SIG-M5 treated with dmso at 0.1 percent for 504 hours (cell line): ENCODE measurements around the gene LHPP.

Experiments used
- DNase-seq: peaks from one replicate; lab custom pipeline; 2025; ENCODE audit not compliant: unreplicated experiment; lab: John Stamatoyannopoulos, UW

The LHPP gene

GRCh38 chr10:124469956-124470484 is 8.4 kb downstream of the LHPP start:
- no peak for DNase-seq

DNA sequence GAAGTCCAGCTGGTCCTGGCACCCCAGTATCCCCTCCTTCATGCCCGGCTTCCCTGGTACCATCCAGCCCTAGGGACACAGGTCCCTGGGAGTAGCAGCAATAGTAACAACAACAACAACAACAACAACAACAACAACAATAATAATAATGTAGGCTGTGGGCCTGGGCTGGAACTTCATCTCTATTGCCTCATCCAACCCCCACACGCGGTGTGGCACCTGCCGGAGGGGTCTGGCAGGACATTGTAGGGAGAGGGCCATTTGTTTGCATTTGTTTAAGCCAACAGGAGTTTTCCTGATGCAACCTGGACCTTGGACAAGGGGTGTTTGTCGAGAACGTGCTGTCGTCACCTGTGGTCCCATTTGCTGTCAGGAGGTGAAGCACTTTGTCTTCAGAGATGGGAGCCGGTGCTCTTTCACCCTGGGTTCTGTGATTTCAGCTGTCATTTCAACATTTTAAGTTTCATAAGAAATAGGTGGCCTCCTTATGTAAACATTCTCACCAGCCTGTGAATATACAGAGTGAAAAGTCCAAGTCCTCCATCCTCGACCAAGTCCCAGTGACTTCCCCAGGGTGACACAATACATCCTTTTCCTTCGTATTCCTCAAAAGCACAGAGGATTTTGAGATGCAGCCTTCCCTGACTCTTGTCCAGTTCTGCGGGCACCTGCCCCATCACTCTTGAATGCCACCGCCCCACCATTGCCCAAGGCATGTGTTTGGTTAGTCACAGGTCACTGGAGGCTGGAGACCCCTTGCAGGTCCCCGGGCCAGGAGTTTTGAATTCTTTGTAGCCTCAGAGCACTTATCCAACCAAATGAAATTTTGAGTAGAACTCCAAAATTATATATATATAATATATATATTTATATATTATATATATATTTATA is 9.2 kb downstream of the LHPP start:
- no peak for DNase-seq

DNA sequence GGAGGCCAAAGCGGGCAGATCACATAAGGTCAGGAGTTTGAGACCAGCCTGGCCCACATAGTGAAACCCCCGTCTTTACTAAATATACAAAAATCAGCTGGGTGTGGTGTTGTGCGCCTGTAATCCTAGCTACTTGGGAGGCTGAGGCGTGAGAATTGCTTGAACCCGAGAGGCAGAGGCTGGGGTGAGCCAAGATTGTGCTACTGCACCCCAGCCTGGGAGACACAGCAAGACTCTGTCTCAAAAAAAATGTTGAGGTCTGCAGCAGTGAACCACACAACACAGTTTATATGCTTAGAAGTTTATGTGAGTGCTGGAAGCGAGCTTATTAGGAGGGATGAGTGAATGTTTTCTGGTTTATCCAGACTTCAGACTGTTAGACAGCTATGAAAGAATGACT is 10.4 kb downstream of the LHPP start:
- DNase-seq = no peak

- DNase-seq = no peak
These were observed 11.4 kb downstream of the LHPP start for GRCh38 chr10:124473070-124473469.

GRCh38 chr10:124474514-124475070 is 13.0 kb downstream of the LHPP start:
- DNase-seq = no peak

GRCh38 chr10:124476043-124476725 is 14.6 kb downstream of the LHPP start:
- no peak for DNase-seq

DNA sequence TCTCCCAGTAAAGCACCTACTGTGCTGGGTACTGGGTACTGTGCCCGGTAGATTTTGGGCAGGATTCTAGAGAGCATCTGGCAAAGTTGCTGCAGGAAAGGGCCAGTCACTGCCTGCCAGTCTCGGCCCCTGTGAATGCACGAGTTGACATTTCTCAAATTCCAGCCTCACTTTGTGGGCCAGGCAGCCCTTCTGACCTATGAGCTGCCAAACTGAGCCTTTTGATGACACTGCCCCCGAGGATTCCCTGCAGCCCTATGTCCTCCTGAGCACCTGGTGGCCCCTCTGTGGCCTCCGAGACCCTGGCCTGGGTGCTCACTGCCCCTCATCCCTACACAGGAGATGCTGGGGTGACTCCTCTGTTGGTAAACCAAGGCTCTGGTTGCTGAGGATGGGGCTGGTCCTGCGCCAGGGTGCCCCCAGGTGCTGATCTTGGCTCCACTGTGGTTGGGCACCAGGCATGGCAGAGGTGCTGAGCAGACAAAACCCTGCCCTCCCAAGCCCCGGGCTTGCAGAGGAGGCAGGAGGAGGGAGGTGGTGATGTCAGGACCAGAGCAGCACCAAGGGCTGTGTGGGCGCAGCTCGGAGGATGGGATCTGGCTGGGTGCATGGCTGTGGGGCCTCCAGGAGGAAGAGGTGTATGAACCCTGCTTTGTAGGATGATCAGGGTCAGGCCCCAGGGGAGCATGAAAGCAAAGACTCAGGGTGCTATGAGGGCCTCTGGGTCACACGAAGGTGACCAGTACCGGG is 16.2 kb downstream of the LHPP start:
- no peak for DNase-seq

DNA sequence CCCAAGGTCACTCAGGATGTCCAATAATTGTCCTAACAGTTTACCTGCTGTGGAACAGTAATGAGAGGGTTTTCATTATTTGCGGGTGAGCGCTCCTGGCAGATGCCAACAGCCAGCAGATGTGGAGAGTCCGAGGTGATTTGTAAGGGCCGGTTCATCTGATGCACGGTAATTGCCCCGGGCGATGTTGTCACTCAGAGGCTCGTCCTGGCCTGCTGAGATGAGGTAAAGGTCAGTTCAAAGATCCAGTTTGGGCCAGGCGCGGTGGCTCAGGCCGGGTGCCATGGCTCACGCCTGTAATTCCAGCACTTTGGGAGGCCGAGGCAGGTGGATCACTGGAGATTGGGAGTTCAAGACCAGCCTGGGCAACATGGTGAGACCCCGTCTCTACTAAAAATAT is 16.9 kb downstream of the LHPP start:
- DNase-seq = no peak

- DNase-seq = no peak
These were observed 19.2 kb downstream of the LHPP start for GRCh38 chr10:124480860-124481259.

DNA sequence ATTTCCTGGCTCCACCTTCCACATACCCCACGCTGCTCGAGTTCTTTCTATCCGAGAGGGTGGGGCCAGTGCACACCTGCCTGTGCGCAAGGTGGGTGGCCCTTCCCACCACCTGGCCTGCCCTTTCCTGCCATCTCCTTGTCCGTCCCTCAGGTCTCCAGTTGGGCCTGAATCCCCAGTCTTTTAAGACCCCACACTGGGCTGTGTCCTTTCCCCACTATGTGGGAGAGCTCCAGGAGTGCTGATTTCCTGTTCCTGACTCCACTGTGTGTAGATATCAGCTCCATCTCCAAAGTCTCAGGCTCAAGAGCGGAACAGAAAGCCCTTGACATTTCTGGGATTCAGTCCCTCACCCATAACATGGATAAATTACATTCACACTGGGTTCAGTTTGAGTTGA is 20.1 kb downstream of the LHPP start:
- no peak for DNase-seq

GRCh38 chr10:124482236-124482800 is 20.7 kb downstream of the LHPP start:
- no peak for DNase-seq

- DNase-seq = no peak
These were observed 21.3 kb downstream of the LHPP start for GRCh38 chr10:124482876-124483275.

- no peak for DNase-seq
These were observed 22.4 kb downstream of the LHPP start for GRCh38 chr10:124484031-124484430.

GRCh38 chr10:124484661-124485060 is 23.0 kb downstream of the LHPP start:
- DNase-seq = no peak

- no peak for DNase-seq
These were observed 25.0 kb downstream of the LHPP start for GRCh38 chr10:124486635-124487034.

DNA sequence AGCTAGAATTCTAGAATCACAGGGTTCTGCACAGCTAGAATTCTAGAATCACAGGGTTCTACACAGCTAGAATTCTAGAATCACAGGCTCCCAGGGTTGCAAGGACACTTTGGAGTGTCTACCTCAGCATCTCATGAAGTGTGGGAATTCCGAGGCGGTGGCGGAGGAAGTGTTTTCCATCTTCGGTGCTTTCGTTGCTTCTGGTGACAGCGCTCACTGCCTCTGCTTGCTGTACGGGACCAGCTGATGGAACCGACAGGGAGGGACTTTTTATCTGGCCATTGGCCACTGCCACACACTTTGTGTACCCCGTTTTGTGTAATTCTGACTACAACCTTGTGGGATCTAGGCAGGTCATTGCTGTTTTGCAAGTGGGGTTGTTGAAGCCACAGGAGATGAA is 29.5 kb downstream of the LHPP start:
- no peak for DNase-seq

GRCh38 chr10:124492266-124492665 is 30.6 kb downstream of the LHPP start:
- DNase-seq = no peak

DNA sequence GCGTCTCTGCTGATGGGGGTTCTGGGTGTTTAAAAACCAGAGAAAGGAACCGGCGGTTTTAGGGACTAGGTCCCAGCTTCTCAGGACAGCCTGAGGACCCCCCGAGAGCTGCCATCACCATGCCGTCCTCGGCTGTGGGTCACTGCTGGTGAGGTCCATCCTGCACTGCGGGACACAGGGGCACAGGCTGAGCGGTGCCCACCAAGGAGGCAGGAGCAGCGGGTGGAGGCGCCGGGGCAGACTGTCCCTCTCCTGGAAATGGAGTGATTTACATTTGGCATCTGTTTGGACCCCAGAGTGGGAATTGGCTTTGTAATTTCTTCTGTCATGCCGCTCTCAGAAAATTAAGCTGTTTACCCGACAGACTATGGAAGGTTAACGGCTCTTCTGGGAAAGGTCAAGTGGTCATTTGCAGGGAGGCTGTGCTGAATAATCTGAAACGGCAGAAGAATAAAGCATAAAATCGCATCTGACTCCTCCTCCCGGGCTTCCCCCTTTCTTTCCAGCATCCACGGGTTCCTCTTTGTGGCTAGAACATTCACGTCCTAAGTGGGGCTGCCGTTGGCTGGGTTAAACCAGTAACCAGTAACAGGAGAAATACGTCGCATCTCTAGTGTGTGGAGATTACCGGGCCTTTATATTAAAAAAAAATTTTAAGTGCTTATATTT is 31.7 kb downstream of the LHPP start:
- DNase-seq = no peak

GRCh38 chr10:124494046-124494807 is 32.6 kb downstream of the LHPP start:
- DNase-seq = no peak

DNA sequence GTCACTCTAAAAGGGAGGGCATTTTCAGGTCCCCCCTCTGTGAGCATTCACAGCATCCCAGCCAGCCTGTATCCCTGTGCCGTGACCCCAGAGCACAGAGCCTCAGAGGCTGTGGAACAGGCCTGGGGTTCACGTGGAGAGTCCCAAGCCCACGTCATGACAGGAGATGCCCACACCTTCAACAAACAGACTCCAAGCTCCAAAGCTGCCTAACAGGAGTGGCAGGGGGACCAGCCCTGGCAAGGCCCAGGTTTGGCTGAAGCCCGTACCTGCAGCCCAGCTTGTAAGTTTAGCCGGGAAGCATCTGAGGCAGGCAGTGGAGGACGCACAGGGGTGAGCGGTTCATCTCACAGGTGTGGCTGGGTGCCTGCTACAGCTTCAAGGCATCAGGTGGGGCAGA is 33.5 kb downstream of the LHPP start:
- peak; percentile 46 for DNase-seq
